GM23338 (cell line): ENCODE measurements around the gene CHCHD10. TPM values are rescaled to one million over a fixed set of nuclear protein-coding genes. Genes with fewer than 3 reads are reported as not detected.

Source experiments
- ATAC-seq: fragments of 200-7000 bp; cut with Tn5 transposase; 3 replicates; pipeline ENCODE4 v1.9.1; 2020
- DNase-seq: peaks from one replicate; pipeline ENCODE4 v3.0.0-alpha.2; 2015; ENCODE audit warnings: low spot score
- H2AFZ ChIP-seq: fragments of 200-600 bp; sonication (generic); 2 replicates; pipeline ENCODE4 v1.8.0; 2016; ENCODE audit warnings: antibody characterized with exemption, mild to moderate bottlenecking, moderate library complexity
- H3F3A ChIP-seq: fragments of 200-600 bp; sonication (generic); replicated peaks from 2 replicates; pipeline ENCODE4 v1.8.0; 2017; ENCODE audit warnings: antibody characterized with exemption, mixed run types, low read depth
- H3K27ac ChIP-seq: fragments of 200-600 bp; sonication (generic); 2 replicates; pipeline ENCODE4 v1.6.1; 2016; ENCODE audit warnings: low read depth
- H3K27me3 ChIP-seq: fragments of 200-600 bp; sonication (generic); 2 replicates; pipeline ENCODE4 v1.8.0; 2016; ENCODE audit warnings: mild to moderate bottlenecking, mixed run types, moderate library complexity; ENCODE audit not compliant: insufficient read depth
- H3K36me3 ChIP-seq: fragments of 200-600 bp; sonication (generic); 2 replicates; pipeline ENCODE4 v1.8.0; 2016; ENCODE audit warnings: mild to moderate bottlenecking; ENCODE audit not compliant: insufficient read depth
- H3K4me1 ChIP-seq: fragments of 200-600 bp; sonication (generic); 2 replicates; pipeline ENCODE4 v1.8.0; 2016; ENCODE audit warnings: mild to moderate bottlenecking, moderate library complexity; ENCODE audit not compliant: insufficient read depth
- H3K4me2 ChIP-seq: fragments of 200-600 bp; sonication (generic); 2 replicates; pipeline ENCODE4 v1.7.1; 2017; ENCODE audit warnings: mixed run types
- H3K4me3 ChIP-seq: fragments of 200-600 bp; sonication (generic); 2 replicates; pipeline ENCODE4 v1.6.1; 2016; ENCODE audit warnings: mixed run types
- H3K79me2 ChIP-seq: fragments of 200-600 bp; sonication (generic); replicated peaks from 2 replicates; pipeline ENCODE4 v1.8.0; 2017; ENCODE audit warnings: mild to moderate bottlenecking; ENCODE audit not compliant: insufficient read depth
- H3K9me2 ChIP-seq: fragments of 200-600 bp; sonication (generic); 2 replicates; pipeline ENCODE4 v1.8.0; 2017; ENCODE audit not compliant: insufficient read depth
- H4K20me1 ChIP-seq: fragments of 200-600 bp; sonication (generic); replicated peaks from 2 replicates; pipeline ENCODE4 v1.8.0; 2017; ENCODE audit warnings: mild to moderate bottlenecking; ENCODE audit not compliant: insufficient read depth
- H3K27ac Mint-ChIP-seq: 2 replicates; pipeline ENCODE4 v1.8.0; 2020; ENCODE audit warnings: inconsistent platforms, mild to moderate bottlenecking, moderate library complexity, mixed read lengths
- H3K27me3 Mint-ChIP-seq: 3 replicates; pipeline ENCODE4 v1.8.0; 2022; ENCODE audit warnings: low read depth, mild to moderate bottlenecking, moderate library complexity, mixed read lengths, inconsistent platforms; ENCODE audit not compliant: insufficient read depth, poor library complexity
- H3K36me3 Mint-ChIP-seq: 3 replicates; pipeline ENCODE4 v1.8.0; 2021; ENCODE audit warnings: low read depth, mild to moderate bottlenecking, inconsistent platforms, moderate library complexity, mixed read lengths
- H3K4me1 Mint-ChIP-seq: 3 replicates; pipeline ENCODE4 v1.8.0; 2020; ENCODE audit warnings: mild to moderate bottlenecking, inconsistent platforms, mixed read lengths
- H3K4me3 Mint-ChIP-seq: 3 replicates; pipeline ENCODE4 v1.8.0; 2021; ENCODE audit warnings: moderate library complexity, mild to moderate bottlenecking, inconsistent platforms, mixed read lengths
- H3K9me3 Mint-ChIP-seq: 3 replicates; pipeline ENCODE4 v1.8.0; 2020; ENCODE audit warnings: moderate library complexity, mild to moderate bottlenecking, inconsistent platforms, mixed read lengths
- CREB1 ChIP-seq: fragments of 250-450 bp; sonication (Bioruptor Pico); IDR thresholded peaks from 2 replicates; pipeline ENCODE4 v1.5.0; 2020; ENCODE audit warnings: low read depth, mild to moderate bottlenecking, moderate library complexity
- CTCF ChIP-seq, 2 experiments: fragments of 200-600 bp in 1 of 2; sonication (generic) in 1 of 2; conservative IDR thresholded peaks; 2 replicates each; pipeline versions ENCODE4 v1.5.1 to v1.6.1; 2016 to 2017; ENCODE audit warnings: antibody characterized with exemption in 2 of 2, low read depth in 2 of 2, mild to moderate bottlenecking in 2 of 2, moderate library complexity in 1 of 2
- ETS1 ChIP-seq: IDR thresholded peaks from 2 replicates; pipeline ENCODE4 v1.6.1; 2016; ENCODE audit warnings: antibody characterized with exemption
- EZH2 ChIP-seq: fragments of 200-600 bp; sonication (generic); IDR thresholded peaks from one replicate; pipeline ENCODE4 v1.8.0; 2017; ENCODE audit warnings: antibody characterized with exemption, mild to moderate bottlenecking, low read depth; ENCODE audit not compliant: unreplicated experiment
- EZH2phosphoT487 ChIP-seq: fragments of 200-600 bp; sonication (generic); IDR thresholded peaks from one replicate; pipeline ENCODE4 v1.8.1; 2018; ENCODE audit warnings: antibody characterized with exemption; ENCODE audit not compliant: unreplicated experiment
- JUNB ChIP-seq: IDR thresholded peaks from one replicate; pipeline ENCODE4 v1.6.1; 2016; ENCODE audit warnings: antibody characterized with exemption; ENCODE audit not compliant: unreplicated experiment
- NANOG ChIP-seq: IDR thresholded peaks from 2 replicates; pipeline ENCODE4 v1.6.1; 2016; ENCODE audit warnings: antibody characterized with exemption, borderline replicate concordance
- POLR2AphosphoS5 ChIP-seq: IDR thresholded peaks from 2 replicates; pipeline ENCODE4 v1.6.1; 2016; ENCODE audit warnings: antibody characterized with exemption, low read depth
- REST ChIP-seq: IDR thresholded peaks from one replicate; pipeline ENCODE4 v1.6.1; 2018; ENCODE audit warnings: antibody characterized with exemption; ENCODE audit not compliant: unreplicated experiment
- STAT1 ChIP-seq: IDR thresholded peaks from one replicate; pipeline ENCODE4 v1.6.1; 2016; ENCODE audit warnings: antibody characterized with exemption; ENCODE audit not compliant: unreplicated experiment
- ZNF114 ChIP-seq: fragments of 250-450 bp; sonication (Bioruptor Pico); IDR thresholded peaks from 2 replicates; pipeline ENCODE4 v1.5.0; 2020; ENCODE audit warnings: mild to moderate bottlenecking, moderate library complexity
- ZNF331 ChIP-seq: fragments of 250-450 bp; sonication (Bioruptor Pico); IDR thresholded peaks from 2 replicates; pipeline ENCODE4 v1.5.0; 2020; ENCODE audit warnings: low read depth, mild to moderate bottlenecking, moderate library complexity
- ZNF462 ChIP-seq: fragments of 250-450 bp; sonication (Bioruptor Pico); IDR thresholded peaks from 2 replicates; pipeline ENCODE4 v1.5.0; 2020; ENCODE audit warnings: mild to moderate bottlenecking, moderate library complexity
- polyA plus RNA-seq: library from polyadenylated mRNA; unstranded; fragments of >200 nt; fragmentation: Nextera tagmentation; extraction: Ambion mirVana; gene quantifications from 2 replicates; pipeline ENCODE4 v1.2.1, GENCODE V29; 2016
- total RNA-seq: library from RNA; depleted of rRNA; stranded (reverse); fragments of >200 nt; shearing (Covaris generic); gene quantifications from 2 replicates; pipeline ENCODE4 v1.2.3, GENCODE V29; 2014

The CHCHD10 gene
- total and polyA plus RNA-seq, 2 experiments from 2014 or later, result 11.4 to 101 TPM

GRCh38 chr22:23752750-23753149, 15.0 kb downstream of the CHCHD10 start:
- no peaks in the 10 kb centered on the region; the same call in 1 of the 2 replicates for H3K79me2 ChIP-seq
- no peaks in the 10 kb centered on the region for H3K36me3 Mint-ChIP-seq
- no peak overlapping the region for H3K4me3 ChIP-seq
- no peak overlapping the region for H3K27ac ChIP-seq
- no peak overlapping the region for H3K27ac Mint-ChIP-seq
- peak overlapping the region; percentile 42; the same call in 2 of the 3 replicates for H3K4me3 Mint-ChIP-seq
- no peak overlapping the region for H3K4me2 ChIP-seq
- H2AFZ ChIP-seq, result no peak overlapping the region
- 0 out of 2 replicates have a peak, but pooled peaks cover 5% of the 10 kb centered on the region for H3F3A ChIP-seq
- no peaks in the 10 kb centered on the region for H4K20me1 ChIP-seq
- H3K27me3 ChIP-seq, result no peaks in the 10 kb centered on the region
- TF ChIP-seq STAT1, result no peak
- TF ChIP-seq REST, result no peak
- TF ChIP-seq ETS1, result no peak
- no peak for TF ChIP-seq ZNF114 (CRISPR knock-in tag)
- no peak for TF ChIP-seq EZH2
- TF ChIP-seq CTCF (conservative IDR thresholded peaks at IDR 0.05; ENCODE audit: low read depth in 2 of 2), result no peak
- TF ChIP-seq ZNF462 (CRISPR knock-in tag), result no peak
- no peak for TF ChIP-seq CREB1 (CRISPR knock-in tag)
- no peak for TF ChIP-seq NANOG
- no peak for TF ChIP-seq ZNF331 (CRISPR knock-in tag)
- no peak for TF ChIP-seq JUNB
- no peak for TF ChIP-seq EZH2phosphoT487
- TF ChIP-seq POLR2AphosphoS5, result no peak
- no peak for DNase-seq
- no peaks in the 10 kb centered on the region for H3K36me3 ChIP-seq
- no peaks in the 10 kb centered on the region for H3K9me3 Mint-ChIP-seq
- no peak for ATAC-seq
- H3K4me1 Mint-ChIP-seq, result peaks cover 34% of the 10 kb centered on the region
- no peaks in the 10 kb centered on the region for H3K9me2 ChIP-seq
- H3K4me1 ChIP-seq, result peaks cover 18% of the 10 kb centered on the region
- peaks cover 15% of the 10 kb centered on the region for H3K27me3 Mint-ChIP-seq
